Natural killer cell (primary cell): ENCODE measurements around the gene GLIPR2. TPM values are rescaled to one million over a fixed set of nuclear protein-coding genes. Genes with fewer than 3 reads are reported as not detected.

Experiments
- ATAC-seq, 3 donors: fragments of 150-1000 bp in 2 of 3; fragments of 200-7000 bp in 1 of 3; cut with Tn5 transposase; 1 replicate in 1 of 3; 2 replicates in 2 of 3; pipeline ENCODE4 v1.10.0; 2021; ENCODE audit warnings: mild to moderate bottlenecking in 2 of 3, moderate library complexity in 2 of 3
- DNase-seq, 2 donors: peaks; one replicate each; pipeline versions ENCODE4 v3.0.0 to v3.0.0-alpha.2; 2013 to 2021; ENCODE audit warnings: mixed read lengths in 1 of 2
- H3K27ac ChIP-seq: one replicate; pipeline ENCODE4 v1.5.1; 2013; ENCODE audit warnings: mild to moderate bottlenecking, low read length
- H3K27me3 ChIP-seq: one replicate; pipeline ENCODE4 v1.6.1; 2013; ENCODE audit warnings: low read length; ENCODE audit not compliant: control insufficient read depth, insufficient read depth
- H3K36me3 ChIP-seq: one replicate; pipeline ENCODE4 v1.6.1; 2013; ENCODE audit warnings: low read length; ENCODE audit not compliant: control insufficient read depth, insufficient read depth
- H3K4me1 ChIP-seq: one replicate; pipeline ENCODE4 v1.6.1; 2013; ENCODE audit warnings: low read length; ENCODE audit not compliant: control insufficient read depth, insufficient read depth
- H3K4me3 ChIP-seq: one replicate; pipeline ENCODE4 v1.5.1; 2013; ENCODE audit warnings: low read length
- H3K9me3 ChIP-seq: one replicate; pipeline ENCODE4 v1.6.1; 2013; ENCODE audit warnings: low read length; ENCODE audit not compliant: control insufficient read depth, insufficient read depth
- H3K27ac Mint-ChIP-seq, 2 donors: one replicate each; pipeline ENCODE4 v1.8.0; 2022; ENCODE audit warnings: mild to moderate bottlenecking in 2 of 2, mixed read lengths in 2 of 2, moderate library complexity in 1 of 2
- H3K27me3 Mint-ChIP-seq, 2 donors: one replicate each; pipeline ENCODE4 v1.8.0; 2022; ENCODE audit warnings: low read depth in 2 of 2, mixed read lengths in 2 of 2
- H3K36me3 Mint-ChIP-seq: one replicate; pipeline ENCODE4 v1.8.0; 2022; ENCODE audit warnings: mixed read lengths
- H3K4me1 Mint-ChIP-seq, 2 donors: one replicate each; pipeline ENCODE4 v1.8.0; 2022; ENCODE audit warnings: mixed read lengths in 2 of 2
- H3K4me3 Mint-ChIP-seq: one replicate; pipeline ENCODE4 v1.8.0; 2022; ENCODE audit warnings: mild to moderate bottlenecking, moderate library complexity, mixed read lengths
- H3K9me3 Mint-ChIP-seq, 2 donors: one replicate each; pipeline ENCODE4 v1.8.0; 2022; ENCODE audit warnings: mixed read lengths in 2 of 2
- WGBS: methylation state at CpG from one replicate; pipeline ENCODE4 v1.1.7; 2013; ENCODE audit warnings: missing lambda C conversion rate; ENCODE audit not compliant: insufficient coverage; 5-methylcytosine and 5-hydroxymethylcytosine counted together
- intact Hi-C: fragments of 100-400 bp; cut with micrococcal nuclease; formaldehyde crosslinking; loops from one replicate; pipeline ENCODE4 v1.14.2; 2022
- total RNA-seq, 4 donors: library from RNA; stranded (reverse); fragments of 120-200 nt in 1 of 4; gene quantifications; one replicate each; pipeline versions ENCODE4 v1.2.3 to v1.2.4, GENCODE V29; 2013 to 2022
- TF ChIP-seq, protein P1 (sequence below): fragments of 200-600 bp; IDR thresholded peaks from one replicate; pipeline ENCODE4 v1.8.0; 2022; ENCODE audit warnings: antibody characterized with exemption

The GLIPR2 gene
- total RNA-seq, 3 donors from 2014 or later (not counting 1 experiment from before 2014, with no cell fraction given), result 124 to 135 (median 125) TPM

DNA sequence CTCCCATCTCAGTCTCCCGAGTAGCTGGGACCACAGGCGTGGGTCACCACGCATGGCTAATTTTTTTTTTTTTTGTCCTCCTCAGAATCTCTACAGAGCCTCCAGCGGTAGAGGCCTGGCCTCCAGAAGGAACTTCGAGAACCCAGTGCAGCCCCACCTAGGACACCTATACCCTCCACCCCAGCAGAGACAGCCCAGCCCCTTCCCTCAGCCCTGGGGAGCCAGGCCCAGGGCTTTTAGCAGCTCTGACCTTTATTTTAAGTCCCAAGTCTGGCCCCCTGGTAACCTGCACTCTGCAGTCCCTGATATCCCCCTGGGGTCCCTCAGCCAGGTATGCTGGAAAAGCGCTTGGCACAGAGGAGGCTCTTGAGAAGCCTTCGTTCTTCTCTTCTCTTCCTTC is 5.2 kb downstream of the GLIPR2 start:
- intact Hi-C loops, result loop anchor here (10.0 kb wide), 1 partner anchor 327 kb away; the partner anchor contains the start of genes HINT2 and SPAG8
- TF ChIP-seq, protein P1, sequence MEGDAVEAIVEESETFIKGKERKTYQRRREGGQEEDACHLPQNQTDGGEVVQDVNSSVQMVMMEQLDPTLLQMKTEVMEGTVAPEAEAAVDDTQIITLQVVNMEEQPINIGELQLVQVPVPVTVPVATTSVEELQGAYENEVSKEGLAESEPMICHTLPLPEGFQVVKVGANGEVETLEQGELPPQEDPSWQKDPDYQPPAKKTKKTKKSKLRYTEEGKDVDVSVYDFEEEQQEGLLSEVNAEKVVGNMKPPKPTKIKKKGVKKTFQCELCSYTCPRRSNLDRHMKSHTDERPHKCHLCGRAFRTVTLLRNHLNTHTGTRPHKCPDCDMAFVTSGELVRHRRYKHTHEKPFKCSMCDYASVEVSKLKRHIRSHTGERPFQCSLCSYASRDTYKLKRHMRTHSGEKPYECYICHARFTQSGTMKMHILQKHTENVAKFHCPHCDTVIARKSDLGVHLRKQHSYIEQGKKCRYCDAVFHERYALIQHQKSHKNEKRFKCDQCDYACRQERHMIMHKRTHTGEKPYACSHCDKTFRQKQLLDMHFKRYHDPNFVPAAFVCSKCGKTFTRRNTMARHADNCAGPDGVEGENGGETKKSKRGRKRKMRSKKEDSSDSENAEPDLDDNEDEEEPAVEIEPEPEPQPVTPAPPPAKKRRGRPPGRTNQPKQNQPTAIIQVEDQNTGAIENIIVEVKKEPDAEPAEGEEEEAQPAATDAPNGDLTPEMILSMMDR, result no peak
- DNase-seq (no peak), ATAC-seq (no peak)
- no peaks in the 10 kb centered on the region for H3K36me3 Mint-ChIP-seq
- peaks cover 97 to 99% of the 10 kb centered on the region in 2 donors for H3K4me1 Mint-ChIP-seq
- no peaks in the 10 kb centered on the region for H3K27me3 ChIP-seq
- H3K9me3 ChIP-seq, result peaks cover 6% of the 10 kb centered on the region
- H3K4me3 ChIP-seq, result no peak overlapping the region
- H3K27me3 Mint-ChIP-seq, result no peaks in the 10 kb centered on the region
- peak overlapping the region; percentile 93 to 100 for H3K27ac Mint-ChIP-seq
- peaks cover 4 to 9% of the 10 kb centered on the region in 2 donors for H3K9me3 Mint-ChIP-seq
- 77% methylated on average over 7 of the region's 7 CpGs for WGBS
- H3K36me3 ChIP-seq, result peaks cover 5% of the 10 kb centered on the region
- peak overlapping the region; percentile 96 for H3K4me3 Mint-ChIP-seq
- H3K4me1 ChIP-seq, result peaks cover 98% of the 10 kb centered on the region
- peak overlapping the region; percentile 86 for H3K27ac ChIP-seq

DNA sequence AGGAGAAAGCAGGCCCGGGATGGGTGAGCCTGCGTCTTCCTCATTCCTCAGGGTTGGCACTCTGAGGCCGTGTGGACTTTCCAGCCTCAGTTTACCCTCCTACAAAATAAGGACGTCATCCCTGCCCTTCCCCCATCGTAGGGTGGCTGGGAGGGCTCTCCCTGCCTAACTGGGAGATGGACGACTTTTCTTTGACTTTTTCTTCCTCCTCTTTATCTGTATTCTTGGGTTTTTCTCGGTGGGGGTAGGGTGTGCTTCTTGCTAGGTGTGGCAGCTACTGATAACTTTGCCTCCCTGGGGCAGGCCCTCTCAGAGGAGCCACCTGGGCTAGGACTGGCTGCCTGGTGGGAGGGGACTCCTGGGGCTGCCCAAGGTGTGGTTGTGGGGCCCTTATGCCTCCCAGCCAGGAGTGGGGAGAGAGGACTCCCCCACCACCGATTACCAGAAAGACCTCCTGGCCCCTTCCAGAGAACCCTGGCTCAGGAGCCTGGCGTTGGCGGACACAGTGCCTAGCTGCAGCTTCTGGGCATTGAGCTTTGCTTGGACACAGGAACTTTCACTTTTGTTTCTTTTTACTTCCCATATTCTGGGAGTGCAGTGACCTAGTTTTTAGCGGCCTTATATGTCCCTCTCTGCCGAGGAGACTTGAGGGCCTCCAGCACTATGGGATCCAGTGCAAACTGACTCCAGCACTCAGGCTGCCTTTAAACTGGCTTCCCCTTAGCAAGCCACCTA is 6.1 kb downstream of the GLIPR2 start:
- 37% methylated on average over 10 of the region's 12 CpGs for WGBS

GRCh38 chr9:36143245-36143641 is 6.7 kb downstream of the GLIPR2 start:
- intact Hi-C loops, result loop anchor here (1.0 to 10.0 kb wide), 2 partner anchors 8 to 328 kb away; partner anchors contain the start of genes HINT2 and SPAG8
- WGBS, result 55% methylated on average over 13 of the region's 13 CpGs
- ATAC-seq, result no peak
- H3K36me3 Mint-ChIP-seq, result no peaks in the 10 kb centered on the region
- H3K9me3 Mint-ChIP-seq, result peaks cover 4 to 9% of the 10 kb centered on the region in 2 donors
- H3K4me3 Mint-ChIP-seq, result peak overlapping the region; percentile 96
- Histone ChIP-seq H3K9me3 (peaks cover 6% of the 10 kb centered on the region), H3K4me1 (peaks cover 99% of the 10 kb centered on the region), H3K27me3 (no peaks in the 10 kb centered on the region), H3K36me3 (peaks cover 5% of the 10 kb centered on the region), H3K27ac (peak overlapping the region; percentile 86), H3K4me3 (peak overlapping the region; percentile 51)
- H3K27ac Mint-ChIP-seq, result peak overlapping the region; percentile 93 to 100
- TF ChIP-seq, protein P1, result no peak
- no peaks in the 10 kb centered on the region for H3K27me3 Mint-ChIP-seq
- DNase-seq, result no peak
- peaks cover 94 to 98% of the 10 kb centered on the region in 2 donors for H3K4me1 Mint-ChIP-seq

More for the DNA sequence above, 6.1 kb downstream of the GLIPR2 start:
- Histone ChIP-seq H3K9me3 (peaks cover 6% of the 10 kb centered on the region), H3K4me3 (peak overlapping the region; percentile 51), H3K27me3 (no peaks in the 10 kb centered on the region), H3K4me1 (peaks cover 99% of the 10 kb centered on the region), H3K36me3 (peaks cover 5% of the 10 kb centered on the region), H3K27ac (peak overlapping the region; percentile 86)
- Mint-ChIP-seq H3K27ac (peak overlapping the region; percentile 93 to 100), H3K27me3 (no peaks in the 10 kb centered on the region), H3K36me3 (no peaks in the 10 kb centered on the region), H3K9me3 (peaks cover 4 to 9% of the 10 kb centered on the region in 2 donors), H3K4me3 (peak overlapping the region; percentile 96), H3K4me1 (peaks cover 98 to 100% of the 10 kb centered on the region in 2 donors)
- intact Hi-C loops, result loop anchor here (1.0 to 10.0 kb wide), 2 partner anchors 9 to 328 kb away; partner anchors contain the start of genes HINT2 and SPAG8
- TF ChIP-seq, protein P1, result no peak
- peak in 1 of 2 donors; percentile 54 for DNase-seq
- ATAC-seq, result peak; percentile 43 to 51 (median 49)
